ENCODE results near the gene COL3A1. TPM values are rescaled to one million over a fixed set of nuclear protein-coding genes. Genes with fewer than 3 reads are reported as not detected.

COL3A1 gene
- total RNA-seq, 1 experiment from 2014 or later: not detected

DNA sequence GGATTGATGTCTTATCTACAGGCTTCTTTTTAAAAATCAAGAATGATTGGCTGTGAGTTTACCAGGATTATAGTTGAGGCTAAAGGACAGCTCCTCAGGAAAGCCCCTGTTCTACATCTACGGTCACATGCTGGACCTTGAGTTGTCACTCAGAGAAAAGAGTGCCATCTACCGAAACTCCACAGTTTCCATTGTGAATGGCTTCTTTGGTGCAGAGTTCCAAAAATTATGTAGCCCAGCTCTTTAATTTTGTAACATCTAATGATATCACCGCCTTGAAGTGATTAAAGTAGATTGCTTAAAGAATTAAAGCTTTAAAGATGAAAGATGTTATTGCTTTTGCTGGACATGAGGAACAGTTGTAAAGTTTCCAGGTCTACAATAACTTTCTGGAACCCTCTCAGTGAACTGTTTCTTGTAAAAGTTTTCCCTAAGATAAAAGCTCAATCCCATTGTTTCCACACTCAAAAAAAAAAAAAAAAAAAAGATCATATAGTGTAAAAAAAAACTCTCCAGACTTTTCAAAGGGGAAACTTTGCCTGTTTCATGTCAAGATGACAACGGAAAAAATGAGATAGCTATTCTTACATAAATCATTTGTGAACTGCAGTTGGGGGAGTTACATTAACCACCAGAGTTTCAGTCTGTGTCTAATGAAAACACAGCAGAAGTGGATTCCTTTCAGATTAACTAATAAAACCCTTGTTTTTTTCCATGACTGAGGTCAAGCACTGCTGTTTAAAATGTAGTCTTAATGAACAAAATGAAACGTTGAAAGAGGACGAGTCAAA, 4.3 kb downstream of the COL3A1 start:
- Histone ChIP-seq H4K20me1 (ENCODE audit: insufficient read depth, low read depth, low read length) (no peaks in the 10 kb centered on the region), H3K9ac (ENCODE audit: low read length) (no peak overlapping the region), H3K4me1 (ENCODE audit: low read length) (no peaks in the 10 kb centered on the region), H3K4me3 (ENCODE audit: low read length) (no peak overlapping the region), H3K4me2 (ENCODE audit: low read depth, low read length, poor library complexity, severe bottlenecking) (no peak overlapping the region), H2AFZ (ENCODE audit: low read length) (no peak overlapping the region), H3K36me3 (ENCODE audit: insufficient read depth, low read length) (no peaks in the 10 kb centered on the region), H3K9me2 (replicated peaks; ENCODE audit: insufficient read depth, low read length) (no peaks in the 10 kb centered on the region), H3K27me3 (ENCODE audit: low read length) (no peaks in the 10 kb centered on the region), H3K79me2 (ENCODE audit: low read length) (no peaks in the 10 kb centered on the region), H3K27ac (ENCODE audit: low read length) (no peak overlapping the region), H3K9me3 (ENCODE audit: low read length) (no peaks in the 10 kb centered on the region)
- DNase-seq: no peak

DNA sequence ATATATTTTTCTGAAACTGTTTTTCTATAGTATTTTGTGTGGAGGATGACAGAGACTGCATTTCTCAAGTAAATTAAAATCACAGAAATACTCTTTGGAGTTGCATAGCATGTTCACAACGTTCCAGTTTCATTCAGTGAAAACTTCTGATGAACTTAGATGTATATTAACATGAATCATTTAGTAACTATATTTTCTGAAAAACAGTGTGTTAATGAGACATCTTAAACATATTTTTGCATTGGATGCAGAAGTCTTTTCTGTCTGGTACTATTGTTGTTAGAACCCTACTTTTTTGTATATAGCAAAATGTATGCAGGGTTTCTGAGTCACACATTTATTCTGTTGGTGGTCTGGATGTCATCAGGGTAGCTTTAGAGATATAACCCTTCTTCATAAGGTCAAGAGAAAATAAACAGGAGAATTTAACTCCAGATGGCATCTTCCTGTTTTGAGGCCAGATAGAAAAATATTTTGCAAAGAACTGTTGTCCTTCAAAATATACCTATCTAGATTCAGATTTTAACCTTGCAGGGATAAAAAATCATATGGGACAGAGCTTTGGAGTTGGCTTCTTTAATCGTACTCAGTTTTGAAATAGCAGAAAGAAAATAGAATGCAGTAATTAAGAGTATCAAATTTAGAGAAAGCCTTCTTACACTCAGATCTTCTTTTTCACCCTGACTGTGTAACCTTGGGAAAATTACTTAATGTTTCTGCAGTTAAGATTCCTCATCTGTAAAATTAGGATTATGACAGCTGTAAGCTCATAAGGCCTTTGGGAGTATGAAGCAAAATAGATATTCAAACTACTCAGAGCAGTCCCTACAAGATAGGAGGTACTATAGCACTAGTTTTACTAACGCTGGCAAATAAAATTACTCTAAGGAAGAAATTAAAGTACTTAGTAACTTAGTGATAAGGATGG, 5.3 kb downstream of the COL3A1 start:
- Histone ChIP-seq H2AFZ (ENCODE audit: low read length) (no peak overlapping the region), H3K4me3 (ENCODE audit: low read length) (no peak overlapping the region), H3K9me3 (ENCODE audit: low read length) (no peaks in the 10 kb centered on the region), H3K9ac (ENCODE audit: low read length) (no peak overlapping the region), H3K27ac (ENCODE audit: low read length) (no peak overlapping the region), H3K4me2 (ENCODE audit: low read depth, low read length, poor library complexity, severe bottlenecking) (no peak overlapping the region), H4K20me1 (ENCODE audit: insufficient read depth, low read depth, low read length) (no peaks in the 10 kb centered on the region), H3K36me3 (ENCODE audit: insufficient read depth, low read length) (no peaks in the 10 kb centered on the region), H3K4me1 (ENCODE audit: low read length) (no peaks in the 10 kb centered on the region), H3K9me2 (replicated peaks; ENCODE audit: insufficient read depth, low read length) (no peaks in the 10 kb centered on the region), H3K27me3 (ENCODE audit: low read length) (no peaks in the 10 kb centered on the region), H3K79me2 (ENCODE audit: low read length) (no peaks in the 10 kb centered on the region)
- DNase-seq: no peak

- Histone ChIP-seq H3K27ac (ENCODE audit: low read length) (no peak overlapping the region), H3K9me2 (replicated peaks; ENCODE audit: insufficient read depth, low read length) (no peaks in the 10 kb centered on the region), H3K36me3 (ENCODE audit: insufficient read depth, low read length) (no peaks in the 10 kb centered on the region), H3K79me2 (ENCODE audit: low read length) (no peaks in the 10 kb centered on the region), H3K27me3 (ENCODE audit: low read length) (no peaks in the 10 kb centered on the region), H4K20me1 (ENCODE audit: insufficient read depth, low read depth, low read length) (no peaks in the 10 kb centered on the region), H3K4me2 (ENCODE audit: low read depth, low read length, poor library complexity, severe bottlenecking) (no peak overlapping the region), H2AFZ (ENCODE audit: low read length) (no peak overlapping the region), H3K9me3 (ENCODE audit: low read length) (no peaks in the 10 kb centered on the region), H3K9ac (ENCODE audit: low read length) (no peak overlapping the region), H3K4me1 (ENCODE audit: low read length) (no peaks in the 10 kb centered on the region), H3K4me3 (ENCODE audit: low read length) (no peak overlapping the region)
- DNase-seq: no peak
Measured at GRCh38 chr2:188983427-188984064, 9.4 kb downstream of the COL3A1 start.

DNA sequence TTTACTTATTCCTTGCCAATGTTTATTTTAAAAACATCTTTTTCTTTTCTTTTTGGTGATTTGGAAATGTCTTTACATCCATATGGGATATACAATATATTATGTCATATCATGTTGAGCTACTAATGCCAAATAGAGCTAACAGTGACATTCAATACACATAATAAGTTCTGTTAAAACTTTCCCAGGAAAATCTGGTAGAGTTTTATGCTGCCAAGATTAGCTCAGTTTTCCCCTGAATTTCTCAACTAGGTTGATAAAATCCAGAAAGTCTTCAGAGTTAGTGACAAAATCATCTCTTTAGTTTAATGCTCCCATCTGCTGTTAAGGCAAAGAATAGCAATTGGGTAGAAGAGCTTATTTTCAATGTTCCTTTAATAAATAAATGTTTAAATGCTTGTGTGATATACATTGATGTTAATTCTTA, 9.9 kb downstream of the COL3A1 start:
- no peaks in the 10 kb centered on the region for H3K79me2 ChIP-seq (ENCODE audit: low read length)
- no peaks in the 10 kb centered on the region for H3K36me3 ChIP-seq (ENCODE audit: insufficient read depth, low read length)
- H4K20me1 ChIP-seq (ENCODE audit: insufficient read depth, low read depth, low read length): no peaks in the 10 kb centered on the region
- H3K4me3 ChIP-seq (ENCODE audit: low read length): no peak overlapping the region
- H3K9ac ChIP-seq (ENCODE audit: low read length): no peak overlapping the region
- no peak overlapping the region for H3K27ac ChIP-seq (ENCODE audit: low read length)
- no peaks in the 10 kb centered on the region for H3K4me1 ChIP-seq (ENCODE audit: low read length)
- DNase-seq: no peak
- H3K4me2 ChIP-seq (ENCODE audit: low read depth, low read length, poor library complexity, severe bottlenecking): no peak overlapping the region
- H2AFZ ChIP-seq (ENCODE audit: low read length): no peak overlapping the region
- no peaks in the 10 kb centered on the region for H3K27me3 ChIP-seq (ENCODE audit: low read length)
- H3K9me2 ChIP-seq (replicated peaks; ENCODE audit: insufficient read depth, low read length): no peaks in the 10 kb centered on the region
- H3K9me3 ChIP-seq (ENCODE audit: low read length): no peaks in the 10 kb centered on the region

- DNase-seq: no peak
- Histone ChIP-seq H3K9ac (ENCODE audit: low read length) (no peak overlapping the region), H3K4me3 (ENCODE audit: low read length) (no peak overlapping the region), H3K4me2 (ENCODE audit: low read depth, low read length, poor library complexity, severe bottlenecking) (no peak overlapping the region), H3K4me1 (ENCODE audit: low read length) (no peaks in the 10 kb centered on the region), H3K36me3 (ENCODE audit: insufficient read depth, low read length) (no peaks in the 10 kb centered on the region), H3K79me2 (ENCODE audit: low read length) (no peaks in the 10 kb centered on the region), H3K9me2 (replicated peaks; ENCODE audit: insufficient read depth, low read length) (no peaks in the 10 kb centered on the region), H3K27me3 (ENCODE audit: low read length) (no peaks in the 10 kb centered on the region), H3K27ac (ENCODE audit: low read length) (no peak overlapping the region), H3K9me3 (ENCODE audit: low read length) (no peaks in the 10 kb centered on the region), H4K20me1 (ENCODE audit: insufficient read depth, low read depth, low read length) (no peaks in the 10 kb centered on the region), H2AFZ (ENCODE audit: low read length) (no peak overlapping the region)
Measured at GRCh38 chr2:188984680-188985079, 10.5 kb downstream of the COL3A1 start.

DNA sequence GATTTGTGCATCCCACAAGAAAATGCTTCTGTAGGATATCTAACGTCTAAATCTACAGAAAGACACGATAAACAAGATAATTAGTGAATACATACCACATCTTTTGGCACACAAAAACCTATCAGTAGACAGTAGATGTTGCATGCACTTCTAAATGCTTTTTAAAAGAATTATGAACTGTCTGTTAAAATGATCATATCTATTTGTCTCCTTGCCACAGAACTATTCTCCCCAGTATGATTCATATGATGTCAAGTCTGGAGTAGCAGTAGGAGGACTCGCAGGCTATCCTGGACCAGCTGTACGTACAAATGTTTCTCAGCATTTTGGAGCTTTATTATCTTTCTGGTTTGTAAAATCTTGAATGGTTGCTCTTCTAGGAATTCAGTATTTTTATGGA, 12.7 kb downstream of the COL3A1 start:
- Histone ChIP-seq H3K9ac (ENCODE audit: low read length) (no peak overlapping the region), H3K4me2 (ENCODE audit: low read depth, low read length, poor library complexity, severe bottlenecking) (no peak overlapping the region), H3K27me3 (ENCODE audit: low read length) (no peaks in the 10 kb centered on the region), H3K9me2 (replicated peaks; ENCODE audit: insufficient read depth, low read length) (peaks cover 2% of the 10 kb centered on the region; the same call in 1 of the 2 replicates), H3K9me3 (ENCODE audit: low read length) (no peaks in the 10 kb centered on the region), H4K20me1 (ENCODE audit: insufficient read depth, low read depth, low read length) (no peaks in the 10 kb centered on the region), H3K36me3 (ENCODE audit: insufficient read depth, low read length) (no peaks in the 10 kb centered on the region), H3K4me1 (ENCODE audit: low read length) (no peaks in the 10 kb centered on the region), H3K27ac (ENCODE audit: low read length) (no peak overlapping the region), H2AFZ (ENCODE audit: low read length) (no peak overlapping the region), H3K4me3 (ENCODE audit: low read length) (no peak overlapping the region), H3K79me2 (ENCODE audit: low read length) (no peaks in the 10 kb centered on the region)
- no peak for DNase-seq

GRCh38 chr2:188993247-188993646, 19.1 kb downstream of the COL3A1 start:
- Histone ChIP-seq H3K4me3 (ENCODE audit: low read length) (no peak overlapping the region), H3K9me3 (ENCODE audit: low read length) (no peaks in the 10 kb centered on the region), H3K9me2 (replicated peaks; ENCODE audit: insufficient read depth, low read length) (peaks cover 3% of the 10 kb centered on the region; the same call in 1 of the 2 replicates), H3K79me2 (ENCODE audit: low read length) (no peaks in the 10 kb centered on the region), H3K4me1 (ENCODE audit: low read length) (no peaks in the 10 kb centered on the region), H3K4me2 (ENCODE audit: low read depth, low read length, poor library complexity, severe bottlenecking) (no peak overlapping the region), H2AFZ (ENCODE audit: low read length) (no peak overlapping the region), H3K27me3 (ENCODE audit: low read length) (no peaks in the 10 kb centered on the region), H3K36me3 (ENCODE audit: insufficient read depth, low read length) (no peaks in the 10 kb centered on the region), H4K20me1 (ENCODE audit: insufficient read depth, low read depth, low read length) (no peaks in the 10 kb centered on the region), H3K27ac (ENCODE audit: low read length) (no peak overlapping the region), H3K9ac (ENCODE audit: low read length) (no peak overlapping the region)
- no peak for DNase-seq

- H3K4me3 ChIP-seq (ENCODE audit: low read length): no peak overlapping the region
- H4K20me1 ChIP-seq (ENCODE audit: insufficient read depth, low read depth, low read length): no peaks in the 10 kb centered on the region
- H2AFZ ChIP-seq (ENCODE audit: low read length): no peak overlapping the region
- no peak overlapping the region for H3K27ac ChIP-seq (ENCODE audit: low read length)
- no peaks in the 10 kb centered on the region for H3K4me1 ChIP-seq (ENCODE audit: low read length)
- H3K9me2 ChIP-seq (replicated peaks; ENCODE audit: insufficient read depth, low read length): no peaks in the 10 kb centered on the region
- no peak for DNase-seq
- no peaks in the 10 kb centered on the region for H3K36me3 ChIP-seq (ENCODE audit: insufficient read depth, low read length)
- no peak overlapping the region for H3K4me2 ChIP-seq (ENCODE audit: low read depth, low read length, poor library complexity, severe bottlenecking)
- H3K79me2 ChIP-seq (ENCODE audit: low read length): no peaks in the 10 kb centered on the region
- no peaks in the 10 kb centered on the region for H3K27me3 ChIP-seq (ENCODE audit: low read length)
- no peaks in the 10 kb centered on the region for H3K9me3 ChIP-seq (ENCODE audit: low read length)
- H3K9ac ChIP-seq (ENCODE audit: low read length): no peak overlapping the region
Measured at GRCh38 chr2:188997263-188997662, 23.1 kb downstream of the COL3A1 start.

Measured in Karpas-422 (cell line).